ENCODE measurements around the gene TMEM181.
"Not testable (repeated sequence)": the region's sequence is repeated elsewhere in the genome, so short reads cannot be mapped to it uniquely, and the experiment has no call there.

Gene TMEM181, protein sequence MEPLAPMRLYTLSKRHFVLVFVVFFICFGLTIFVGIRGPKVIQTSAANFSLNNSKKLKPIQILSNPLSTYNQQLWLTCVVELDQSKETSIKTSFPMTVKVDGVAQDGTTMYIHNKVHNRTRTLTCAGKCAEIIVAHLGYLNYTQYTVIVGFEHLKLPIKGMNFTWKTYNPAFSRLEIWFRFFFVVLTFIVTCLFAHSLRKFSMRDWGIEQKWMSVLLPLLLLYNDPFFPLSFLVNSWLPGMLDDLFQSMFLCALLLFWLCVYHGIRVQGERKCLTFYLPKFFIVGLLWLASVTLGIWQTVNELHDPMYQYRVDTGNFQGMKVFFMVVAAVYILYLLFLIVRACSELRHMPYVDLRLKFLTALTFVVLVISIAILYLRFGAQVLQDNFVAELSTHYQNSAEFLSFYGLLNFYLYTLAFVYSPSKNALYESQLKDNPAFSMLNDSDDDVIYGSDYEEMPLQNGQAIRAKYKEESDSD

GRCh38 chr6:158559895-158560835 is at the start of gene TMEM181:
Gene TMEM181 (plus strand): TSS chr6:158560091. CDS start chr6:158560225, 134 bp downstream.
- DNase-seq, result peak; percentile 86 to 87

- DNase-seq, result no peak
Measured at GRCh38 chr6:158512809-158513208, 47.1 kb upstream of the TMEM181 start.

DNA sequence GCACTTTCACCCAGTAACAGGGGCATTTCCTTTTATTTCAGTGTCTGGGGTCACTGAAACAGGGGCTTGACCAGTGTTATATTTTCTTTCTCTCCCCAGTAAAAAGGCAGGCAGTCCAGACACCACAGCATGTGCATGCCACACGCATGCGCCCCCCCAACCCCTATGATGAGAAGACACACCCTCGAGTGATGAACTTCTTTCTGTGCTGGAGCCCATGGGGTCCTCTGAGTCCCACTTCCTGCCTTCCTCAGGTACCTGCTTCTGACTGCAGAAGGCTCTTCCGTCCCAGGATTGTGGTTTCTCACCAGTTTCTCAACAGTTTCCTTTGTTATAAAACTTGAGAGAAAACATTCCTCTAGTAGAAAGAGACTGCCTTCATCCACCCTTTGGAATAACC is 45.7 kb upstream of the TMEM181 start:
- DNase-seq, result no peak

GRCh38 chr6:158514991-158515390 is 44.9 kb upstream of the TMEM181 start:
- no peak for DNase-seq

DNA sequence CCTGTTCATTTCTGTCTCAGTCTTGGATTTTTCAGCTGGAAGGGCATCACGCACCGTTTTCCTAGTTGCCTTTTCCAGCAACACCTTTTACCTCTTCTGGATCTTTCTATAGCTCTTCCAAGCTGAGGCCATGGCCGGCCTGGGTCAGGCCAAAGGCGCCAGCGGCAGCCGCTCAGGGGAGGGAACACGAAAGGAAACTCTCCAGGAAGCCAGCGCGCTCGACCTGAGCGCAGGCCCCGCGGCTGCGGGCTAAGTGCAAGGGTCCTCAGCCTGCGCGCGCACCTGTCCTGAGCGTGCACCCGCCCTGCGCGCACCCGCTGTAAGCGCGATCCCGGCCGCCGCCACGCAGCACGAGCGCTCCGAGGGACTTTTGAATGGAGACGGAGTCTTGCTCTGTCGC is 43.8 kb upstream of the TMEM181 start:
- no peak for DNase-seq

- no peak for DNase-seq
Measured at GRCh38 chr6:158517038-158517437, 42.9 kb upstream of the TMEM181 start.

GRCh38 chr6:158517581-158517980 is 42.3 kb upstream of the TMEM181 start:
- no peak for DNase-seq

GRCh38 chr6:158518191-158519127 is 41.4 kb upstream of the TMEM181 start:
- DNase-seq, result peak; percentile 31 to 38

GRCh38 chr6:158519300-158519699 is 40.6 kb upstream of the TMEM181 start:
- DNase-seq, result no peak

GRCh38 chr6:158519761-158520160 is 40.1 kb upstream of the TMEM181 start:
- no peak for DNase-seq

GRCh38 chr6:158520975-158521374 is 38.9 kb upstream of the TMEM181 start:
- DNase-seq, result not testable (repeated sequence)

- no peak for DNase-seq
Measured at GRCh38 chr6:158521759-158522158, 38.1 kb upstream of the TMEM181 start.

DNA sequence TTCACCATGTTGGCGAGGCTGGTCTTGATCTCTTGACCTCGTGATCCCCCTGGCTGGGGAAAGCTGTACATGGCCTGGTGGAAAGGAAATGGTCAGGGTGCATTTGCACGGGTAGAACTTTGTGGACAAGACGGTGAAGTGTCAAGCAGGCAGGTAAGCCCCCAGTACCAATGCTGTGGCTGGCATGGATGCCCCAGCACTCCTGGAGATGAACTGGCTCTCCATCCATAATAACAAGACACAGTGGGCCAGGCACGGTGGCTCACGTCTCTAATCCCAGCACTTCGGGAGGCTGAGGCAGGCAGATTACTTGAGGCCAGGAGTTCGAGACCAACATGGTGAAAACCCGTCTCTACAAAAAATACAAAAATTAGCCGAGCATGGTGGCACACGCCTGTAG is 37.3 kb upstream of the TMEM181 start:
- no peak for DNase-seq

GRCh38 chr6:158524311-158524710 is 35.6 kb upstream of the TMEM181 start:
- DNase-seq, result no peak

GRCh38 chr6:158527858-158528257 is 32.0 kb upstream of the TMEM181 start:
- not testable (repeated sequence) for DNase-seq

- DNase-seq, result no peak
Measured at GRCh38 chr6:158528826-158529225, 31.1 kb upstream of the TMEM181 start.

- DNase-seq, result no peak
Measured at GRCh38 chr6:158529629-158530028, 30.3 kb upstream of the TMEM181 start.

DNA sequence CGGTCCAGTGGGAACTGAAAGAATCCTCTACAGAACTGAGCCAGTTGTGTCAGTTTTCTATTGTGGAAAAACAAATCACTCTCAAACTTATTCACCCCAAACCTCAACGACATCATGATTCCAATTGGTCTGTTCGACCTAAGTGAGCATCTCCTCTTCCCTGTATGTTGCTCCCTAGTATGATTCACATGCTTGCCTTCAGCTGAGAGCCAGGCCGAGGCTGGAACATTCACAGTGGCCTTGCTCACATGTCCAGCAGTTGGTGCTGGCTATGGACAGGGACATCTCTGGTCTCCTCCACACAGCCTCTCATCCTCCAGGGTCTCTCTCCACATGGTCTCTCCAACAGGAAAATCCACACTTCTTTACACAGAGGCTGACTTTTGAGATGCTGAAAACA is 28.3 kb upstream of the TMEM181 start:
- DNase-seq, result no peak

GRCh38 chr6:158531970-158532369 is 27.9 kb upstream of the TMEM181 start:
- no peak for DNase-seq

DNA sequence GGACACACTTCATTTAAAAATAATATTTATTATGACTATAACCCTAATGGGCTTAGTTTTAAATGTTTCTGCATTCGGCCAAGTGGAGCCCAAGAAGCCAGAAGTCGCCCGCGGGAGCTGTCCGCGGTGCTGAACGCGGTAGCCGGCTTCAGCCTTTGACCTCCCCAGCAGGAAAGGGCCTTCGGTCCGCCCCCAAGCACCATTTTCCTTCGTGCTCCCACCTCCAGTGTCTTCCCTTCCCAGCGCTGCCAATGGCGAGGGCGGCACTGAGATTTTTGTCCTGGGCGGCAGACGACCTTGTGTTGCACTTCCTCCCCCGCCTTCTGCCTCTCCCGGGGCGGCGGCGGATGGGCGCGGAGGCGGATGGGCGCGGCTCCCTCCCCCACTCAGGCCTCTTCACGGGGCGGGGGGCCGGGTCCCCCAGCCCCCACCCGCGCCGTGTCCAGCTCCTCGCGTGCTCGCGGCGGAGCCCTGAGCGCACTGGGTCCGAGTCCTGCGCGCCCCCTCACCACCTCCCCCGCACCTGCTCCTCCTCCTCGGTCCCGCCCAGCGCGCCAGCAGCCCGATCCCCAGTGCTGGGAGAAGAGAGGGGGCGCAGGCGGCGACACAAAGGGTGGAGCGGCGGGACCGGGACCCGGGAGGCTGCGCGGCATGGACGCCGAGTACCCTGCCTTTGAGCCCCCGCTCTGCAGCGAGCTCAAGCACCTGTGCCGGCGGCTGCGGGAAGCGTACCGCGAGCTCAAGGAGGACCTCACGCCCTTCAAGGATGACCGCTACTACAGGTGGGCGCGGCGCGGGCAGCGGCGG is 23.6 kb upstream of the TMEM181 start:
- DNase-seq, result peak; percentile 41 to 62
